GM12892 (cell line): Measurements from ENCODE around the gene CAMTA1.

Experiments
- POLR2A ChIP-seq: IDR thresholded peaks from 2 replicates; pipeline ENCODE4 v1.6.1; 2011; ENCODE audit warnings: low read depth, low read length, control low read depth
- POLR2AphosphoS5 ChIP-seq: IDR thresholded peaks from 2 replicates; pipeline ENCODE4 v1.6.1; 2011; ENCODE audit warnings: low read depth, low read length, control low read depth

- TF ChIP-seq POLR2A (no peak), POLR2AphosphoS5 (no peak)
Measured at GRCh38 chr1:6870086-6870485, 84.8 kb downstream of the CAMTA1 start.
